SK-N-SH treated with all-trans-retinoic acid at 6 μM for 48 hours (cell line): Measurements from ENCODE around the gene TSSK2.

Experiments used
- ATAC-seq: fragments of 200-7000 bp; cut with Tn5 transposase; 3 replicates; pipeline ENCODE4 v1.9.1; 2020; ENCODE audit warnings: mild to moderate bottlenecking, moderate library complexity
- ARNTL ChIP-seq: fragments of 450-650 bp; formaldehyde crosslinking; IDR thresholded peaks from 2 replicates; pipeline ENCODE4 v1.5.0; 2020; ENCODE audit warnings: low read depth, mild to moderate bottlenecking, moderate library complexity, borderline replicate concordance
- BACH2 ChIP-seq: fragments of 250-450 bp; sonication (Bioruptor Pico); IDR thresholded peaks from 2 replicates; pipeline ENCODE4 v1.9.0; 2021; ENCODE audit warnings: mild to moderate bottlenecking, borderline replicate concordance
- CSDC2 ChIP-seq: fragments of 250-450 bp; sonication (Bioruptor Pico); IDR thresholded peaks from 2 replicates; pipeline ENCODE4 v1.5.0; 2020; ENCODE audit warnings: mild to moderate bottlenecking, moderate library complexity
- ESRRG ChIP-seq: fragments of 250-450 bp; sonication (Bioruptor Pico); IDR thresholded peaks from 2 replicates; pipeline ENCODE4 v1.6.1; 2021; ENCODE audit warnings: mild to moderate bottlenecking
- GLIS3 ChIP-seq: fragments of 250-450 bp; sonication (Bioruptor Pico); IDR thresholded peaks from 2 replicates; pipeline ENCODE4 v1.5.0; 2020; ENCODE audit warnings: mild to moderate bottlenecking, moderate library complexity
- ISL1 ChIP-seq: fragments of 250-450 bp; sonication (Bioruptor Pico); IDR thresholded peaks from 2 replicates; pipeline ENCODE4 v2.1.2; 2022; ENCODE audit warnings: mild to moderate bottlenecking, moderate library complexity
- OSR1 ChIP-seq: fragments of 250-450 bp; sonication (Bioruptor Pico); IDR thresholded peaks from 2 replicates; pipeline ENCODE4 v1.8.0; 2022; ENCODE audit warnings: moderate library complexity, mild to moderate bottlenecking, inconsistent platforms
- PPARA ChIP-seq: fragments of 250-450 bp; sonication (Bioruptor Pico); IDR thresholded peaks from 2 replicates; pipeline ENCODE4 v1.5.0; 2020; ENCODE audit warnings: mild to moderate bottlenecking, borderline replicate concordance
- RARB ChIP-seq: fragments of 250-450 bp; sonication (Bioruptor Pico); IDR thresholded peaks from 2 replicates; pipeline ENCODE4 v1.8.0; 2021; ENCODE audit warnings: mild to moderate bottlenecking, moderate library complexity
- SNAI2 ChIP-seq: fragments of 250-450 bp; sonication (Bioruptor Pico); IDR thresholded peaks from 2 replicates; pipeline ENCODE4 v1.5.0; 2020; ENCODE audit warnings: mild to moderate bottlenecking, moderate library complexity
- TCF4 ChIP-seq: fragments of 250-450 bp; sonication (Bioruptor Pico); IDR thresholded peaks from 2 replicates; pipeline ENCODE4 v1.8.0; 2021; ENCODE audit warnings: mild to moderate bottlenecking, moderate library complexity, borderline replicate concordance
- TOX ChIP-seq: fragments of 250-450 bp; sonication (Bioruptor Pico); IDR thresholded peaks from 2 replicates; pipeline ENCODE4 v1.8.0; 2021; ENCODE audit warnings: mild to moderate bottlenecking, moderate library complexity, borderline replicate concordance
- ZC3H10 ChIP-seq: fragments of 250-450 bp; sonication (Bioruptor Pico); IDR thresholded peaks from 2 replicates; pipeline ENCODE4 v1.5.1; 2021; ENCODE audit warnings: mild to moderate bottlenecking, moderate library complexity
- ZFP3 ChIP-seq: fragments of 250-450 bp; sonication (Bioruptor Pico); IDR thresholded peaks from 2 replicates; pipeline ENCODE4 v1.5.0; 2020; ENCODE audit warnings: mild to moderate bottlenecking, moderate library complexity
- ZFP30 ChIP-seq: fragments of 450-650 bp; formaldehyde crosslinking; IDR thresholded peaks from 2 replicates; pipeline ENCODE4 v1.5.0; 2022; ENCODE audit warnings: mild to moderate bottlenecking, moderate library complexity
- ZNF70 ChIP-seq: fragments of 450-650 bp; formaldehyde crosslinking; IDR thresholded peaks from 2 replicates; pipeline ENCODE4 v1.5.0; 2020; ENCODE audit warnings: mild to moderate bottlenecking, moderate library complexity
- ZNF8 ChIP-seq: fragments of 450-650 bp; formaldehyde crosslinking; IDR thresholded peaks from 2 replicates; pipeline ENCODE4 v1.5.0; 2020; ENCODE audit warnings: mild to moderate bottlenecking, moderate library complexity
- TF ChIP-seq, protein P1 (sequence below): fragments of 250-450 bp; sonication (Bioruptor Pico); IDR thresholded peaks from 2 replicates; pipeline ENCODE4 v1.8.0; 2021; ENCODE audit warnings: low read depth, mild to moderate bottlenecking, moderate library complexity, borderline replicate concordance
- TF ChIP-seq, protein P2 (sequence below): fragments of 250-450 bp; sonication (Bioruptor Pico); IDR thresholded peaks from 2 replicates; pipeline ENCODE4 v1.5.0; 2020; ENCODE audit warnings: mild to moderate bottlenecking, moderate library complexity
- TF ChIP-seq, protein P3 (sequence below): fragments of 250-450 bp; sonication (Bioruptor Pico); IDR thresholded peaks from 2 replicates; pipeline ENCODE4 v1.8.0; 2020; ENCODE audit warnings: mild to moderate bottlenecking, moderate library complexity, borderline replicate concordance
- TF ChIP-seq, protein P4 (sequence below): fragments of 250-450 bp; sonication (Bioruptor Pico); IDR thresholded peaks from 2 replicates; pipeline ENCODE4 v1.5.1; 2021; ENCODE audit warnings: mild to moderate bottlenecking, moderate library complexity
- TF ChIP-seq, protein P5 (sequence below): fragments of 250-450 bp; sonication (Bioruptor Pico); IDR thresholded peaks from 2 replicates; pipeline ENCODE4 v1.5.1; 2020; ENCODE audit warnings: low read depth, mild to moderate bottlenecking, moderate library complexity

The TSSK2 gene

DNA sequence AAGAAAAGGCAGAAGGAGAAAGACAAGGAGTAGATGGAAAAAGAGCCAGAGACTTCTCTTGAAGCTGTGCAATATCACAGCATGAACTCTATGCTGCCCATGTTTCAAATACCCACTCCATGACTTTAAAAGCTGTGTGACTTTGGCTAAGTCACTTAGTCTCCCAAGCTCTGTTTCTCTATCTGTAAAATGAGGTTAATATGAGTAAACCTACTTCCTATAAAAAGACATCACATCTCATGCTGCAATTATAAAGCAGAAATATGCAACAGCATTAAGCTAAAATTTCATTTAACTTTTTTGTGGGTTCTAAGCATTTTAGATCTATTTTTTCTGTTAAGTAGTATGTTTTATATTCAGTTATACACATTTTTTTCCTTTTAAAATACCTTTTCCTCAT lies 20.5 kb upstream of the TSSK2 start:
- TF ChIP-seq, protein P1, sequence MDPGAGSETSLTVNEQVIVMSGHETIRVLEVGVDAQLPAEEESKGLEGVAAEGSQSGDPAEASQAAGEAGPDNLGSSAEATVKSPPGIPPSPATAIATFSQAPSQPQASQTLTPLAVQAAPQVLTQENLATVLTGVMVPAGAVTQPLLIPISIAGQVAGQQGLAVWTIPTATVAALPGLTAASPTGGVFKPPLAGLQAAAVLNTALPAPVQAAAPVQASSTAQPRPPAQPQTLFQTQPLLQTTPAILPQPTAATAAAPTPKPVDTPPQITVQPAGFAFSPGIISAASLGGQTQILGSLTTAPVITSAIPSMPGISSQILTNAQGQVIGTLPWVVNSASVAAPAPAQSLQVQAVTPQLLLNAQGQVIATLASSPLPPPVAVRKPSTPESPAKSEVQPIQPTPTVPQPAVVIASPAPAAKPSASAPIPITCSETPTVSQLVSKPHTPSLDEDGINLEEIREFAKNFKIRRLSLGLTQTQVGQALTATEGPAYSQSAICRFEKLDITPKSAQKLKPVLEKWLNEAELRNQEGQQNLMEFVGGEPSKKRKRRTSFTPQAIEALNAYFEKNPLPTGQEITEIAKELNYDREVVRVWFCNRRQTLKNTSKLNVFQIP (CRISPR knock-in tag), result no peak
- TF ChIP-seq SNAI2 (CRISPR knock-in tag) (no peak), RARB (no peak), ESRRG (CRISPR knock-in tag) (no peak), ZNF70 (no peak), TOX (CRISPR knock-in tag) (no peak), GLIS3 (no peak), ZC3H10 (CRISPR knock-in tag) (no peak), ZFP3 (CRISPR knock-in tag) (no peak), ZFP30 (no peak), PPARA (CRISPR knock-in tag) (no peak), ARNTL (CRISPR knock-in tag) (no peak), BACH2 (no peak), ZNF8 (CRISPR knock-in tag) (no peak), CSDC2 (CRISPR knock-in tag) (no peak)
- TF ChIP-seq, protein P2, sequence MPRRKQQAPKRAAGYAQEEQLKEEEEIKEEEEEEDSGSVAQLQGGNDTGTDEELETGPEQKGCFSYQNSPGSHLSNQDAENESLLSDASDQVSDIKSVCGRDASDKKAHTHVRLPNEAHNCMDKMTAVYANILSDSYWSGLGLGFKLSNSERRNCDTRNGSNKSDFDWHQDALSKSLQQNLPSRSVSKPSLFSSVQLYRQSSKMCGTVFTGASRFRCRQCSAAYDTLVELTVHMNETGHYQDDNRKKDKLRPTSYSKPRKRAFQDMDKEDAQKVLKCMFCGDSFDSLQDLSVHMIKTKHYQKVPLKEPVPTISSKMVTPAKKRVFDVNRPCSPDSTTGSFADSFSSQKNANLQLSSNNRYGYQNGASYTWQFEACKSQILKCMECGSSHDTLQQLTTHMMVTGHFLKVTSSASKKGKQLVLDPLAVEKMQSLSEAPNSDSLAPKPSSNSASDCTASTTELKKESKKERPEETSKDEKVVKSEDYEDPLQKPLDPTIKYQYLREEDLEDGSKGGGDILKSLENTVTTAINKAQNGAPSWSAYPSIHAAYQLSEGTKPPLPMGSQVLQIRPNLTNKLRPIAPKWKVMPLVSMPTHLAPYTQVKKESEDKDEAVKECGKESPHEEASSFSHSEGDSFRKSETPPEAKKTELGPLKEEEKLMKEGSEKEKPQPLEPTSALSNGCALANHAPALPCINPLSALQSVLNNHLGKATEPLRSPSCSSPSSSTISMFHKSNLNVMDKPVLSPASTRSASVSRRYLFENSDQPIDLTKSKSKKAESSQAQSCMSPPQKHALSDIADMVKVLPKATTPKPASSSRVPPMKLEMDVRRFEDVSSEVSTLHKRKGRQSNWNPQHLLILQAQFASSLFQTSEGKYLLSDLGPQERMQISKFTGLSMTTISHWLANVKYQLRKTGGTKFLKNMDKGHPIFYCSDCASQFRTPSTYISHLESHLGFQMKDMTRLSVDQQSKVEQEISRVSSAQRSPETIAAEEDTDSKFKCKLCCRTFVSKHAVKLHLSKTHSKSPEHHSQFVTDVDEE (CRISPR knock-in tag), result no peak
- TF ChIP-seq, protein P3, sequence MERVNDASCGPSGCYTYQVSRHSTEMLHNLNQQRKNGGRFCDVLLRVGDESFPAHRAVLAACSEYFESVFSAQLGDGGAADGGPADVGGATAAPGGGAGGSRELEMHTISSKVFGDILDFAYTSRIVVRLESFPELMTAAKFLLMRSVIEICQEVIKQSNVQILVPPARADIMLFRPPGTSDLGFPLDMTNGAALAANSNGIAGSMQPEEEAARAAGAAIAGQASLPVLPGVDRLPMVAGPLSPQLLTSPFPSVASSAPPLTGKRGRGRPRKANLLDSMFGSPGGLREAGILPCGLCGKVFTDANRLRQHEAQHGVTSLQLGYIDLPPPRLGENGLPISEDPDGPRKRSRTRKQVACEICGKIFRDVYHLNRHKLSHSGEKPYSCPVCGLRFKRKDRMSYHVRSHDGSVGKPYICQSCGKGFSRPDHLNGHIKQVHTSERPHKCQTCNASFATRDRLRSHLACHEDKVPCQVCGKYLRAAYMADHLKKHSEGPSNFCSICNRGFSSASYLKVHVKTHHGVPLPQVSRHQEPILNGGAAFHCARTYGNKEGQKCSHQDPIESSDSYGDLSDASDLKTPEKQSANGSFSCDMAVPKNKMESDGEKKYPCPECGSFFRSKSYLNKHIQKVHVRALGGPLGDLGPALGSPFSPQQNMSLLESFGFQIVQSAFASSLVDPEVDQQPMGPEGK, result no peak
- TF ChIP-seq, protein P4, sequence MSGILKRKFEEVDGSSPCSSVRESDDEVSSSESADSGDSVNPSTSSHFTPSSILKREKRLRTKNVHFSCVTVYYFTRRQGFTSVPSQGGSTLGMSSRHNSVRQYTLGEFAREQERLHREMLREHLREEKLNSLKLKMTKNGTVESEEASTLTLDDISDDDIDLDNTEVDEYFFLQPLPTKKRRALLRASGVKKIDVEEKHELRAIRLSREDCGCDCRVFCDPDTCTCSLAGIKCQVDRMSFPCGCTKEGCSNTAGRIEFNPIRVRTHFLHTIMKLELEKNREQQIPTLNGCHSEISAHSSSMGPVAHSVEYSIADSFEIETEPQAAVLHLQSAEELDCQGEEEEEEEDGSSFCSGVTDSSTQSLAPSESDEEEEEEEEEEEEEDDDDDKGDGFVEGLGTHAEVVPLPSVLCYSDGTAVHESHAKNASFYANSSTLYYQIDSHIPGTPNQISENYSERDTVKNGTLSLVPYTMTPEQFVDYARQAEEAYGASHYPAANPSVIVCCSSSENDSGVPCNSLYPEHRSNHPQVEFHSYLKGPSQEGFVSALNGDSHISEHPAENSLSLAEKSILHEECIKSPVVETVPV, result no peak
- TF ChIP-seq, protein P5, sequence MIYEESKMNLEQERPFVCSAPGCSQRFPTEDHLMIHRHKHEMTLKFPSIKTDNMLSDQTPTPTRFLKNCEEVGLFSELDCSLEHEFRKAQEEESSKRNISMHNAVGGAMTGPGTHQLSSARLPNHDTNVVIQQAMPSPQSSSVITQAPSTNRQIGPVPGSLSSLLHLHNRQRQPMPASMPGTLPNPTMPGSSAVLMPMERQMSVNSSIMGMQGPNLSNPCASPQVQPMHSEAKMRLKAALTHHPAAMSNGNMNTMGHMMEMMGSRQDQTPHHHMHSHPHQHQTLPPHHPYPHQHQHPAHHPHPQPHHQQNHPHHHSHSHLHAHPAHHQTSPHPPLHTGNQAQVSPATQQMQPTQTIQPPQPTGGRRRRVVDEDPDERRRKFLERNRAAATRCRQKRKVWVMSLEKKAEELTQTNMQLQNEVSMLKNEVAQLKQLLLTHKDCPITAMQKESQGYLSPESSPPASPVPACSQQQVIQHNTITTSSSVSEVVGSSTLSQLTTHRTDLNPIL, result no peak
- ATAC-seq, result no peak

DNA sequence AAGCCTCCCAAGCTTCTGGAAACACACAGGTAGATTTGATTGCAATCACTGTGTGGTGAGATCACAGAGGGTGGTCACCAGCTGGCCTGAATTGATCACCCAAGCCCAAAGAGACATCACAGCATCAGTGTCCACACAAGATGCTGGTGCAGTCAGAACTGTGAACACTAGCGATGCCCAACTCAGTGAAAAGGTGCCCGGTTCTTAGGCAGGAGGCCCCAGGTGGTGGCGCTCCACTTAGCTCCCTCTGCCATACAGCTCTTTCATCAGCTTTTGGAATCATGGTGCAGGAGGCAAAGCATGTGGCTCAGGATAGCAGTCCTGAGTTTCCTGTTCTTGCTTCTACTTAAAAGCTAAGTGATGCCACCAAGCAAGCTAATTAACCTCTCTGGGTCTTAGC lies 20.0 kb upstream of the TSSK2 start:
- ATAC-seq, result no peak
- no peak for TF ChIP-seq BACH2
- TF ChIP-seq CSDC2 (CRISPR knock-in tag), result no peak
- TF ChIP-seq PPARA (CRISPR knock-in tag), result no peak
- no peak for TF ChIP-seq ZNF8 (CRISPR knock-in tag)
- no peak for TF ChIP-seq TCF4
- TF ChIP-seq, protein P3, result no peak
- TF ChIP-seq ZFP3 (CRISPR knock-in tag), result no peak
- no peak for TF ChIP-seq ARNTL (CRISPR knock-in tag)
- no peak for TF ChIP-seq RARB
- no peak for TF ChIP-seq ZFP30
- TF ChIP-seq GLIS3, result no peak
- no peak for TF ChIP-seq OSR1 (CRISPR knock-in tag)
- TF ChIP-seq SNAI2 (CRISPR knock-in tag), result no peak
- no peak for TF ChIP-seq ZNF70
- TF ChIP-seq ISL1 (CRISPR knock-in tag), result no peak
- TF ChIP-seq, protein P4, result no peak
